GM23338 (cell line): ENCODE data around the gene GRAMD1C.
"Not testable (repeated sequence)": the region's sequence is repeated elsewhere in the genome, so short reads cannot be mapped to it uniquely, and the experiment has no call there.

Source experiments
- CTCF ChIP-seq, 2 experiments: fragments of 200-600 bp in 1 of 2; sonication (generic) in 1 of 2; conservative IDR thresholded peaks; 2 replicates each; pipeline versions ENCODE4 v1.5.1 to v1.6.1; 2016 to 2017; ENCODE audit warnings: antibody characterized with exemption in 2 of 2, low read depth in 2 of 2, mild to moderate bottlenecking in 2 of 2, moderate library complexity in 1 of 2
- EZH2 ChIP-seq: fragments of 200-600 bp; sonication (generic); IDR thresholded peaks from one replicate; pipeline ENCODE4 v1.8.0; 2017; ENCODE audit warnings: antibody characterized with exemption, mild to moderate bottlenecking, low read depth; ENCODE audit not compliant: unreplicated experiment
- POLR2AphosphoS5 ChIP-seq: IDR thresholded peaks from 2 replicates; pipeline ENCODE4 v1.6.1; 2016; ENCODE audit warnings: antibody characterized with exemption, low read depth
- TF ChIP-seq, protein P1 (sequence below): IDR thresholded peaks from one replicate; pipeline ENCODE4 v1.6.1; 2018; ENCODE audit warnings: antibody characterized with exemption; ENCODE audit not compliant: unreplicated experiment

DNA sequence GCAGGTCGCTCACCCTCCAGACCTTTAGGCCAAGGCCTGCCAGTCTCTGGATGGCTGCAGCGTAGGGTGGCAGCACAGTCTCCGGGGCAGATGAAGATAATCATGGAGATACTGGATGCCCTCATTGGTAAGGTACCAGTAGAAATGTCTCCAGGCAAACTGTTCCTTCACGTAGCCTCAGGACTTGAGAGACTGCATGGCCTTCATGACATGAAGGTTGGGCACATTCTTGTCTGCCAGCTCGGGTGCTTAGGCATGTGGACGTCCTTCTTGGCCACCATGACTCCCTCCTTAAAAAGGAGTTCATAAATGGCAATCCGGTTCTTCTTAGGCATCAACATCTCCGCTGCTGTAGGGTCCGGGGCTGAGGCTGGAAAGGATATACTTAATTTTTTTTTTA lies 11.8 kb downstream of the GRAMD1C start:
- TF ChIP-seq, protein P1, sequence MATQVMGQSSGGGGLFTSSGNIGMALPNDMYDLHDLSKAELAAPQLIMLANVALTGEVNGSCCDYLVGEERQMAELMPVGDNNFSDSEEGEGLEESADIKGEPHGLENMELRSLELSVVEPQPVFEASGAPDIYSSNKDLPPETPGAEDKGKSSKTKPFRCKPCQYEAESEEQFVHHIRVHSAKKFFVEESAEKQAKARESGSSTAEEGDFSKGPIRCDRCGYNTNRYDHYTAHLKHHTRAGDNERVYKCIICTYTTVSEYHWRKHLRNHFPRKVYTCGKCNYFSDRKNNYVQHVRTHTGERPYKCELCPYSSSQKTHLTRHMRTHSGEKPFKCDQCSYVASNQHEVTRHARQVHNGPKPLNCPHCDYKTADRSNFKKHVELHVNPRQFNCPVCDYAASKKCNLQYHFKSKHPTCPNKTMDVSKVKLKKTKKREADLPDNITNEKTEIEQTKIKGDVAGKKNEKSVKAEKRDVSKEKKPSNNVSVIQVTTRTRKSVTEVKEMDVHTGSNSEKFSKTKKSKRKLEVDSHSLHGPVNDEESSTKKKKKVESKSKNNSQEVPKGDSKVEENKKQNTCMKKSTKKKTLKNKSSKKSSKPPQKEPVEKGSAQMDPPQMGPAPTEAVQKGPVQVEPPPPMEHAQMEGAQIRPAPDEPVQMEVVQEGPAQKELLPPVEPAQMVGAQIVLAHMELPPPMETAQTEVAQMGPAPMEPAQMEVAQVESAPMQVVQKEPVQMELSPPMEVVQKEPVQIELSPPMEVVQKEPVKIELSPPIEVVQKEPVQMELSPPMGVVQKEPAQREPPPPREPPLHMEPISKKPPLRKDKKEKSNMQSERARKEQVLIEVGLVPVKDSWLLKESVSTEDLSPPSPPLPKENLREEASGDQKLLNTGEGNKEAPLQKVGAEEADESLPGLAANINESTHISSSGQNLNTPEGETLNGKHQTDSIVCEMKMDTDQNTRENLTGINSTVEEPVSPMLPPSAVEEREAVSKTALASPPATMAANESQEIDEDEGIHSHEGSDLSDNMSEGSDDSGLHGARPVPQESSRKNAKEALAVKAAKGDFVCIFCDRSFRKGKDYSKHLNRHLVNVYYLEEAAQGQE = not testable (repeated sequence)
- not testable (repeated sequence) for TF ChIP-seq CTCF (conservative IDR thresholded peaks at IDR 0.05; ENCODE audit: low read depth in 2 of 2); EZH2; POLR2AphosphoS5
